ENCODE measurements around the gene ANKRD16. TPM values are rescaled to one million over a fixed set of nuclear protein-coding genes. Genes with fewer than 3 reads are reported as not detected.
A peak's percentile ranks its signal among the peaks of the same experiment; 100 is the strongest.

The ANKRD16 gene
- total and polyA plus RNA-seq, 2 of the 13 experiments (the other 11 are each of a cell fraction or from before 2014, with no cell fraction given) = 8.0 to 11.4 TPM

DNA sequence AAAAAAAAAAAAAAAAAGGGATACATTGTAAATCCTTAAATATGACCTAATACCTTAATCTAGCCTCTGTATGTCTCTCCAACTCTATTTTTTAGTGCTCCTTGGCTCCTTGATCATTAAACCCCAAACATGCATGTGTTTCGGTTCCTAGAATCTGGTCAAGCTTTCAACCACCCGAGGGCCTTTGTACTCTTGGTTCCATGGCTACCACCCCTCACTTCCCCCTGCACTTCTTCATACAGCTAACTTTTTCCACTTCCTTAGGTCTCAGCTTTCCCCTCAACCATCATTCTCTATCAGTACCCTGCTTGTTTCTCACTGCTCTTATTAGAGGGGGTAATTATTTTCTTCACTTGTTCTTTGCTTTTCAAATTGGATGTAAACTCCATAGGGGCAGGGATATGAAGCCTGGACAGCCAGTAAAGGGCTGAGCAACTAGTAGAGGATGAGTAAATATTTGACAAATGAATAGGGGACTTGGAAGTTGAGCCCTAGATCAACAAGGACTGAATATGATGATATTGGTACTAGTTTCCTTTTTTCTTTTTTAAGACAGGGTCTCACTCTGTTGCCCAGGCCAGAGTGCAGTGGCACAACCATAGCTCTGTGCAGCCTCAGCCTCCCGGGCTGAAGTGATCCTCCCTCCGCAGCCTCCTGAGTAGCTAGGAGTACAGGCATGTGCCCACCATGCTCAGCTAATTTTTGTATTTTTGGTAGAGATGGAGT lies 72.2 kb downstream of the ANKRD16 start (continued):
- TF ChIP-seq, protein P1, sequence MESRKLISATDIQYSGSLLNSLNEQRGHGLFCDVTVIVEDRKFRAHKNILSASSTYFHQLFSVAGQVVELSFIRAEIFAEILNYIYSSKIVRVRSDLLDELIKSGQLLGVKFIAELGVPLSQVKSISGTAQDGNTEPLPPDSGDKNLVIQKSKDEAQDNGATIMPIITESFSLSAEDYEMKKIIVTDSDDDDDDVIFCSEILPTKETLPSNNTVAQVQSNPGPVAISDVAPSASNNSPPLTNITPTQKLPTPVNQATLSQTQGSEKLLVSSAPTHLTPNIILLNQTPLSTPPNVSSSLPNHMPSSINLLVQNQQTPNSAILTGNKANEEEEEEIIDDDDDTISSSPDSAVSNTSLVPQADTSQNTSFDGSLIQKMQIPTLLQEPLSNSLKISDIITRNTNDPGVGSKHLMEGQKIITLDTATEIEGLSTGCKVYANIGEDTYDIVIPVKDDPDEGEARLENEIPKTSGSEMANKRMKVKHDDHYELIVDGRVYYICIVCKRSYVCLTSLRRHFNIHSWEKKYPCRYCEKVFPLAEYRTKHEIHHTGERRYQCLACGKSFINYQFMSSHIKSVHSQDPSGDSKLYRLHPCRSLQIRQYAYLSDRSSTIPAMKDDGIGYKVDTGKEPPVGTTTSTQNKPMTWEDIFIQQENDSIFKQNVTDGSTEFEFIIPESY (CRISPR knock-in tag; IDR thresholded peaks at IDR 0.05) = no peak
- TF ChIP-seq BHLHE40 (IDR thresholded peaks at IDR 0.05; ENCODE audit: low read length) (no peak), ERF (CRISPR knock-in tag; IDR thresholded peaks at IDR 0.05) (0 out of 2 replicates have a peak, but pooled peaks have one; percentile 28), TBX3 (IDR thresholded peaks at IDR 0.05; ENCODE audit: borderline replicate concordance) (no peak), SNAPC2 (CRISPR knock-in tag; IDR thresholded peaks at IDR 0.05) (no peak), HCFC1 (IDR thresholded peaks at IDR 0.05; ENCODE audit: low read depth, low read length) (no peak), ZNF792 (CRISPR knock-in tag; IDR thresholded peaks at IDR 0.05) (0 out of 2 replicates have a peak, but pooled peaks have one; percentile 3), ZNF598 (CRISPR knock-in tag; IDR thresholded peaks at IDR 0.05; ENCODE audit: borderline replicate concordance) (no peak), CBX1 (IDR thresholded peaks at IDR 0.05; ENCODE audit: low read depth) (no peak), JUND (CRISPR knock-in tag; IDR thresholded peaks at IDR 0.05) (no peak), ZC3H4 (CRISPR knock-in tag; IDR thresholded peaks at IDR 0.05; ENCODE audit: borderline replicate concordance) (no peak), HNRNPUL1 (IDR thresholded peaks at IDR 0.05; ENCODE audit: low read depth, low read length) (no peak), FOXA1 (IDR thresholded peaks at IDR 0.05) (no peak; the same call in 1 of the 2 replicates), FOXA1 (CRISPR knock-in tag; IDR thresholded peaks at IDR 0.05) (peak; percentile 69; the same call in 1 of the 2 replicates), ADNP (CRISPR knock-in tag; IDR thresholded peaks at IDR 0.05) (0 out of 2 replicates have a peak, but pooled peaks have one; percentile 58), RXRA (CRISPR knock-in tag; IDR thresholded peaks at IDR 0.05) (no peak)
- TF ChIP-seq, protein P2, sequence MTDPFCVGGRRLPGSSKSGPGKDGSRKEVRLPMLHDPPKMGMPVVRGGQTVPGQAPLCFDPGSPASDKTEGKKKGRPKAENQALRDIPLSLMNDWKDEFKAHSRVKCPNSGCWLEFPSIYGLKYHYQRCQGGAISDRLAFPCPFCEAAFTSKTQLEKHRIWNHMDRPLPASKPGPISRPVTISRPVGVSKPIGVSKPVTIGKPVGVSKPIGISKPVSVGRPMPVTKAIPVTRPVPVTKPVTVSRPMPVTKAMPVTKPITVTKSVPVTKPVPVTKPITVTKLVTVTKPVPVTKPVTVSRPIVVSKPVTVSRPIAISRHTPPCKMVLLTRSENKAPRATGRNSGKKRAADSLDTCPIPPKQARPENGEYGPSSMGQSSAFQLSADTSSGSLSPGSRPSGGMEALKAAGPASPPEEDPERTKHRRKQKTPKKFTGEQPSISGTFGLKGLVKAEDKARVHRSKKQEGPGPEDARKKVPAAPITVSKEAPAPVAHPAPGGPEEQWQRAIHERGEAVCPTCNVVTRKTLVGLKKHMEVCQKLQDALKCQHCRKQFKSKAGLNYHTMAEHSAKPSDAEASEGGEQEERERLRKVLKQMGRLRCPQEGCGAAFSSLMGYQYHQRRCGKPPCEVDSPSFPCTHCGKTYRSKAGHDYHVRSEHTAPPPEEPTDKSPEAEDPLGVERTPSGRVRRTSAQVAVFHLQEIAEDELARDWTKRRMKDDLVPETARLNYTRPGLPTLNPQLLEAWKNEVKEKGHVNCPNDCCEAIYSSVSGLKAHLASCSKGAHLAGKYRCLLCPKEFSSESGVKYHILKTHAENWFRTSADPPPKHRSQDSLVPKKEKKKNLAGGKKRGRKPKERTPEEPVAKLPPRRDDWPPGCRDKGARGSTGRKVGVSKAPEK (CRISPR knock-in tag; IDR thresholded peaks at IDR 0.05; ENCODE audit: borderline replicate concordance) = no peak
- TF ChIP-seq, protein P3, sequence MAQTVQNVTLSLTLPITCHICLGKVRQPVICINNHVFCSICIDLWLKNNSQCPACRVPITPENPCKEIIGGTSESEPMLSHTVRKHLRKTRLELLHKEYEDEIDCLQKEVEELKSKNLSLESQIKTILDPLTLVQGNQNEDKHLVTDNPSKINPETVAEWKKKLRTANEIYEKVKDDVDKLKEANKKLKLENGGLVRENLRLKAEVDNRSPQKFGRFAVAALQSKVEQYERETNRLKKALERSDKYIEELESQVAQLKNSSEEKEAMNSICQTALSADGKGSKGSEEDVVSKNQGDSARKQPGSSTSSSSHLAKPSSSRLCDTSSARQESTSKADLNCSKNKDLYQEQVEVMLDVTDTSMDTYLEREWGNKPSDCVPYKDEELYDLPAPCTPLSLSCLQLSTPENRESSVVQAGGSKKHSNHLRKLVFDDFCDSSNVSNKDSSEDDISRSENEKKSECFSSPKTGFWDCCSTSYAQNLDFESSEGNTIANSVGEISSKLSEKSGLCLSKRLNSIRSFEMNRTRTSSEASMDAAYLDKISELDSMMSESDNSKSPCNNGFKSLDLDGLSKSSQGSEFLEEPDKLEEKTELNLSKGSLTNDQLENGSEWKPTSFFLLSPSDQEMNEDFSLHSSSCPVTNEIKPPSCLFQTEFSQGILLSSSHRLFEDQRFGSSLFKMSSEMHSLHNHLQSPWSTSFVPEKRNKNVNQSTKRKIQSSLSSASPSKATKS (CRISPR knock-in tag; IDR thresholded peaks at IDR 0.05) = no peak
- TF ChIP-seq, protein P4, sequence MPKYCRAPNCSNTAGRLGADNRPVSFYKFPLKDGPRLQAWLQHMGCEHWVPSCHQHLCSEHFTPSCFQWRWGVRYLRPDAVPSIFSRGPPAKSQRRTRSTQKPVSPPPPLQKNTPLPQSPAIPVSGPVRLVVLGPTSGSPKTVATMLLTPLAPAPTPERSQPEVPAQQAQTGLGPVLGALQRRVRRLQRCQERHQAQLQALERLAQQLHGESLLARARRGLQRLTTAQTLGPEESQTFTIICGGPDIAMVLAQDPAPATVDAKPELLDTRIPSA (CRISPR knock-in tag; IDR thresholded peaks at IDR 0.05; ENCODE audit: borderline replicate concordance) = no peak
- TF ChIP-seq, protein P5, sequence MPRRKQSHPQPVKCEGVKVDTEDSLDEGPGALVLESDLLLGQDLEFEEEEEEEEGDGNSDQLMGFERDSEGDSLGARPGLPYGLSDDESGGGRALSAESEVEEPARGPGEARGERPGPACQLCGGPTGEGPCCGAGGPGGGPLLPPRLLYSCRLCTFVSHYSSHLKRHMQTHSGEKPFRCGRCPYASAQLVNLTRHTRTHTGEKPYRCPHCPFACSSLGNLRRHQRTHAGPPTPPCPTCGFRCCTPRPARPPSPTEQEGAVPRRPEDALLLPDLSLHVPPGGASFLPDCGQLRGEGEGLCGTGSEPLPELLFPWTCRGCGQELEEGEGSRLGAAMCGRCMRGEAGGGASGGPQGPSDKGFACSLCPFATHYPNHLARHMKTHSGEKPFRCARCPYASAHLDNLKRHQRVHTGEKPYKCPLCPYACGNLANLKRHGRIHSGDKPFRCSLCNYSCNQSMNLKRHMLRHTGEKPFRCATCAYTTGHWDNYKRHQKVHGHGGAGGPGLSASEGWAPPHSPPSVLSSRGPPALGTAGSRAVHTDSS (CRISPR knock-in tag; conservative IDR thresholded peaks at IDR 0.05) = no peak
